ENCODE results near the gene IMPA2.

IMPA2 gene

GRCh38 chr18:12009581-12010140, 28.4 kb downstream of the IMPA2 start:
- Histone ChIP-seq H3K4ac (ENCODE audit: low read depth, low read length) (no peak overlapping the region), H2BK5ac (ENCODE audit: low read depth, low read length, poor library complexity) (no peak overlapping the region), H2AFZ (ENCODE audit: insufficient read depth, low read length, poor library complexity) (no peak overlapping the region), H2BK12ac (ENCODE audit: low read length) (no peak overlapping the region), H3K9me3 (ENCODE audit: insufficient read depth, low read depth, low read length) (no peaks in the 10 kb centered on the region), H3K14ac (ENCODE audit: low read length) (no peak overlapping the region), H3K27me3 (ENCODE audit: insufficient read depth, low read length) (no peaks in the 10 kb centered on the region), H4K8ac (ENCODE audit: low read depth, low read length) (no peak overlapping the region), H3K79me2 (ENCODE audit: control insufficient read depth, insufficient read depth, low read length, poor library complexity) (no peaks in the 10 kb centered on the region), H3K27ac (ENCODE audit: low read depth, low read length) (no peak overlapping the region), H3K9ac (ENCODE audit: low read length) (no peak overlapping the region), H3K4me2 (ENCODE audit: low read length) (no peak overlapping the region), H3K4me1 (ENCODE audit: control insufficient read depth in 1 of 2, insufficient read depth in 2 of 2, low read length in 2 of 2) (no peaks in the 10 kb centered on the region), H4K12ac (ENCODE audit: low read depth, low read length) (no peak overlapping the region), H3K79me1 (ENCODE audit: low read length) (no peaks in the 10 kb centered on the region), H3K36me3 (ENCODE audit: control insufficient read depth in 1 of 2, insufficient read depth in 2 of 2, low read length in 2 of 2) (no peaks in the 10 kb centered on the region), H3K23ac (ENCODE audit: low read length) (no peak overlapping the region), H2BK120ac (ENCODE audit: insufficient read depth, low read length, poor library complexity) (no peak overlapping the region), H3K4me3 (ENCODE audit: low read depth, low read length) (no peak overlapping the region), H3K18ac (ENCODE audit: low read length) (no peak overlapping the region), H4K91ac (ENCODE audit: low read depth, low read length) (no peak overlapping the region), H2AK5ac (ENCODE audit: low read length) (no peak overlapping the region)
- no CpG with 5 or more reads among the region's 12 CpGs for WGBS (ENCODE audit: extremely low coverage, insufficient coverage, insufficient read length)
- DNase-seq = no peak

- H4K8ac ChIP-seq (ENCODE audit: low read depth, low read length) = no peak overlapping the region
- H3K23ac ChIP-seq (ENCODE audit: low read length) = no peak overlapping the region
- H3K4me1 ChIP-seq (ENCODE audit: control insufficient read depth in 1 of 2, insufficient read depth in 2 of 2, low read length in 2 of 2) = peaks cover 0 to under 1% of the 10 kb centered on the region in 2 experiments
- H4K91ac ChIP-seq (ENCODE audit: low read depth, low read length) = no peak overlapping the region
- H3K27me3 ChIP-seq (ENCODE audit: insufficient read depth, low read length) = no peaks in the 10 kb centered on the region
- no peaks in the 10 kb centered on the region for H3K36me3 ChIP-seq (ENCODE audit: control insufficient read depth in 1 of 2, insufficient read depth in 2 of 2, low read length in 2 of 2)
- H3K9me3 ChIP-seq (ENCODE audit: insufficient read depth, low read depth, low read length) = no peaks in the 10 kb centered on the region
- H2BK5ac ChIP-seq (ENCODE audit: low read depth, low read length, poor library complexity) = no peak overlapping the region
- no peak overlapping the region for H3K27ac ChIP-seq (ENCODE audit: low read depth, low read length)
- no peaks in the 10 kb centered on the region for H3K79me2 ChIP-seq (ENCODE audit: control insufficient read depth, insufficient read depth, low read length, poor library complexity)
- no peak overlapping the region for H3K4me2 ChIP-seq (ENCODE audit: low read length)
- no peak overlapping the region for H4K12ac ChIP-seq (ENCODE audit: low read depth, low read length)
- no peak overlapping the region for H3K4me3 ChIP-seq (ENCODE audit: low read depth, low read length)
- no peak overlapping the region for H2BK120ac ChIP-seq (ENCODE audit: insufficient read depth, low read length, poor library complexity)
- H3K14ac ChIP-seq (ENCODE audit: low read length) = no peak overlapping the region
- H2BK12ac ChIP-seq (ENCODE audit: low read length) = no peak overlapping the region
- DNase-seq = no peak
- no peak overlapping the region for H3K18ac ChIP-seq (ENCODE audit: low read length)
- H2AK5ac ChIP-seq (ENCODE audit: low read length) = no peak overlapping the region
- no peaks in the 10 kb centered on the region for H3K79me1 ChIP-seq (ENCODE audit: low read length)
- H3K4ac ChIP-seq (ENCODE audit: low read depth, low read length) = no peak overlapping the region
- no CpG with 5 or more reads among the region's 14 CpGs for WGBS (ENCODE audit: extremely low coverage, insufficient coverage, insufficient read length)
- no peak overlapping the region for H3K9ac ChIP-seq (ENCODE audit: low read length)
- no peak overlapping the region for H2AFZ ChIP-seq (ENCODE audit: insufficient read depth, low read length, poor library complexity)
These were observed 29.0 kb downstream of the IMPA2 start for GRCh38 chr18:12010187-12010802.

GRCh38 chr18:12011199-12011956, 30.1 kb downstream of the IMPA2 start:
- peak overlapping the region; percentile 34 for H3K9ac ChIP-seq (ENCODE audit: low read length)
- no peak overlapping the region for H2AK5ac ChIP-seq (ENCODE audit: low read length)
- H3K4me2 ChIP-seq (ENCODE audit: low read length) = no peak overlapping the region
- no CpG with 5 or more reads among the region's 8 CpGs for WGBS (ENCODE audit: extremely low coverage, insufficient coverage, insufficient read length)
- H2AFZ ChIP-seq (ENCODE audit: insufficient read depth, low read length, poor library complexity) = no peak overlapping the region
- no peak overlapping the region for H4K12ac ChIP-seq (ENCODE audit: low read depth, low read length)
- no peak overlapping the region for H3K4ac ChIP-seq (ENCODE audit: low read depth, low read length)
- H3K79me1 ChIP-seq (ENCODE audit: low read length) = no peaks in the 10 kb centered on the region
- H2BK12ac ChIP-seq (ENCODE audit: low read length) = no peak overlapping the region
- H3K27me3 ChIP-seq (ENCODE audit: insufficient read depth, low read length) = no peaks in the 10 kb centered on the region
- H3K4me1 ChIP-seq (ENCODE audit: control insufficient read depth in 1 of 2, insufficient read depth in 2 of 2, low read length in 2 of 2) = peaks cover 0 to 2% of the 10 kb centered on the region in 2 experiments
- no peak overlapping the region for H3K18ac ChIP-seq (ENCODE audit: low read length)
- H2BK120ac ChIP-seq (ENCODE audit: insufficient read depth, low read length, poor library complexity) = no peak overlapping the region
- H3K4me3 ChIP-seq (ENCODE audit: low read depth, low read length) = no peak overlapping the region
- H2BK5ac ChIP-seq (ENCODE audit: low read depth, low read length, poor library complexity) = no peak overlapping the region
- no peaks in the 10 kb centered on the region for H3K79me2 ChIP-seq (ENCODE audit: control insufficient read depth, insufficient read depth, low read length, poor library complexity)
- H4K91ac ChIP-seq (ENCODE audit: low read depth, low read length) = no peak overlapping the region
- H4K8ac ChIP-seq (ENCODE audit: low read depth, low read length) = no peak overlapping the region
- H3K36me3 ChIP-seq (ENCODE audit: control insufficient read depth in 1 of 2, insufficient read depth in 2 of 2, low read length in 2 of 2) = no peaks in the 10 kb centered on the region
- no peak for DNase-seq
- no peak overlapping the region for H3K14ac ChIP-seq (ENCODE audit: low read length)
- H3K23ac ChIP-seq (ENCODE audit: low read length) = no peak overlapping the region
- H3K27ac ChIP-seq (ENCODE audit: low read depth, low read length) = no peak overlapping the region
- H3K9me3 ChIP-seq (ENCODE audit: insufficient read depth, low read depth, low read length) = no peaks in the 10 kb centered on the region

GRCh38 chr18:12011957-12012549, 30.7 kb downstream of the IMPA2 start:
- Histone ChIP-seq H3K18ac (ENCODE audit: low read length) (no peak overlapping the region), H3K4me2 (ENCODE audit: low read length) (no peak overlapping the region), H3K9me3 (ENCODE audit: insufficient read depth, low read depth, low read length) (no peaks in the 10 kb centered on the region), H3K79me2 (ENCODE audit: control insufficient read depth, insufficient read depth, low read length, poor library complexity) (no peaks in the 10 kb centered on the region), H3K79me1 (ENCODE audit: low read length) (no peaks in the 10 kb centered on the region), H2AFZ (ENCODE audit: insufficient read depth, low read length, poor library complexity) (no peak overlapping the region), H3K9ac (ENCODE audit: low read length) (no peak overlapping the region), H3K4me1 (ENCODE audit: control insufficient read depth in 1 of 2, insufficient read depth in 2 of 2, low read length in 2 of 2) (peaks cover 0 to 2% of the 10 kb centered on the region in 2 experiments), H3K27me3 (ENCODE audit: insufficient read depth, low read length) (no peaks in the 10 kb centered on the region), H4K12ac (ENCODE audit: low read depth, low read length) (no peak overlapping the region), H3K14ac (ENCODE audit: low read length) (no peak overlapping the region), H4K8ac (ENCODE audit: low read depth, low read length) (no peak overlapping the region), H2AK5ac (ENCODE audit: low read length) (no peak overlapping the region), H3K27ac (ENCODE audit: low read depth, low read length) (no peak overlapping the region), H3K4me3 (ENCODE audit: low read depth, low read length) (no peak overlapping the region), H3K4ac (ENCODE audit: low read depth, low read length) (no peak overlapping the region), H2BK12ac (ENCODE audit: low read length) (no peak overlapping the region), H3K23ac (ENCODE audit: low read length) (no peak overlapping the region), H2BK5ac (ENCODE audit: low read depth, low read length, poor library complexity) (no peak overlapping the region), H4K91ac (ENCODE audit: low read depth, low read length) (no peak overlapping the region), H3K36me3 (ENCODE audit: control insufficient read depth in 1 of 2, insufficient read depth in 2 of 2, low read length in 2 of 2) (no peaks in the 10 kb centered on the region), H2BK120ac (ENCODE audit: insufficient read depth, low read length, poor library complexity) (no peak overlapping the region)
- DNase-seq = no peak
- WGBS (ENCODE audit: extremely low coverage, insufficient coverage, insufficient read length) = no CpG with 5 or more reads among the region's 19 CpGs
